OCI-LY7 (cell line): ENCODE data around the gene CPOX.

ENCODE experiments used
- EZH2phosphoT487 ChIP-seq: fragments of 200-600 bp; sonication (generic); IDR thresholded peaks from 2 replicates; pipeline ENCODE4 v1.6.1; 2018; ENCODE audit warnings: low read depth, borderline replicate concordance, mild to moderate bottlenecking, mixed run types, antibody characterized with exemption, low read length, moderate library complexity, mixed read lengths
- TF ChIP-seq, protein P1 (sequence below): fragments of 200-600 bp; sonication (generic); conservative IDR thresholded peaks from 2 replicates; pipeline ENCODE4 v1.5.1; 2014; ENCODE audit warnings: mild to moderate bottlenecking, antibody characterized with exemption, low read length, moderate library complexity, mixed read lengths

DNA sequence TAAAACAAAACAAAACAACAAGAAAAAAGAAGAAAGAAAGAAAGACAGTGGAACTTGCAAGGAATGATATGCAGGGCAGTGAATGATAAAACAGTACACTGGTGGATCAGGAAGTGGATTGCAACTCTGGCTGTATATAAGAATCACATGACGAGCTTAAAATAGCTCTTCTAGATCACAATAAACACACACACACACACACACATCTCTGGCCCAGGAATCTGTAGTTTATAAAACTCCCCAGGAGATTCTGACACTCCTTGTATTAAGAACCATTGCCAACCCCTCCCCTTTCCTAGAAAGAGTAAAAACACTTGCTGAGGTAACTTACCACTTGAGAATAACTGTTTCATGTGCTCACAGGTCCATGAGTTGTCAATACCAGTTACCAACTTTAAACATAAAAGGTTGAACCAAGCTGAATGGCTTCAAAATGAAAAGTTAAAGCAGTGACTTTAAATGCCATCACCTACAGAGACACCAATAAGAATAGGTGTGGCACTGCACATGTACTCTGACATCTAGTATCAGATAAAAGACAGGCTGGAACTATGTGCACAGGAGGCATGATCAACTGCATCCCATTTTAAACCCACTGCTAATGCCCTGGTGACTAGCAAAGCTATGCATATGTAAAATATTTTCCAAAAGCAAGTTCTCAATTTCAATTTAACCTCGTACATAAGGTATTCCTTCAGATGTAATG is 3.9 kb downstream of the CPOX start:
- TF ChIP-seq, protein P1, sequence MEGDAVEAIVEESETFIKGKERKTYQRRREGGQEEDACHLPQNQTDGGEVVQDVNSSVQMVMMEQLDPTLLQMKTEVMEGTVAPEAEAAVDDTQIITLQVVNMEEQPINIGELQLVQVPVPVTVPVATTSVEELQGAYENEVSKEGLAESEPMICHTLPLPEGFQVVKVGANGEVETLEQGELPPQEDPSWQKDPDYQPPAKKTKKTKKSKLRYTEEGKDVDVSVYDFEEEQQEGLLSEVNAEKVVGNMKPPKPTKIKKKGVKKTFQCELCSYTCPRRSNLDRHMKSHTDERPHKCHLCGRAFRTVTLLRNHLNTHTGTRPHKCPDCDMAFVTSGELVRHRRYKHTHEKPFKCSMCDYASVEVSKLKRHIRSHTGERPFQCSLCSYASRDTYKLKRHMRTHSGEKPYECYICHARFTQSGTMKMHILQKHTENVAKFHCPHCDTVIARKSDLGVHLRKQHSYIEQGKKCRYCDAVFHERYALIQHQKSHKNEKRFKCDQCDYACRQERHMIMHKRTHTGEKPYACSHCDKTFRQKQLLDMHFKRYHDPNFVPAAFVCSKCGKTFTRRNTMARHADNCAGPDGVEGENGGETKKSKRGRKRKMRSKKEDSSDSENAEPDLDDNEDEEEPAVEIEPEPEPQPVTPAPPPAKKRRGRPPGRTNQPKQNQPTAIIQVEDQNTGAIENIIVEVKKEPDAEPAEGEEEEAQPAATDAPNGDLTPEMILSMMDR = no peak
- TF ChIP-seq EZH2phosphoT487 = no peak
